Adrenal gland (tissue), 5 donors: ENCODE data around the gene EFHD1.

Experiments
- CTCF ChIP-seq, 6 experiments: fragments of 450-650 bp in 4 of 6; fragments of 200-600 bp in 2 of 6; sonication (generic) in 1 of 6; IDR thresholded peaks; 1 replicate in 5 of 6; 2 replicates in 1 of 6; pipeline versions ENCODE4 v1.5.1 to v1.8.0; 2016 to 2021; ENCODE audit warnings: antibody characterized with exemption in 6 of 6, mild to moderate bottlenecking in 2 of 6, moderate library complexity in 1 of 6
- POLR2A ChIP-seq, 2 donors: fragments of 450-650 bp; IDR thresholded peaks; one replicate each; pipeline ENCODE4 v1.6.1; 2017; ENCODE audit warnings: antibody characterized with exemption in 2 of 2, mild to moderate bottlenecking in 2 of 2, moderate library complexity in 1 of 2
- donor health status: DM: no; HTN: no; CAD: no.

GRCh38 chr2:232647261-232647660 is 13.9 kb downstream of the EFHD1 start:
- TF ChIP-seq CTCF (IDR thresholded peaks at IDR 0.05) = no peak
- no peak for TF ChIP-seq POLR2A (IDR thresholded peaks at IDR 0.05)
